ENCODE results near the gene RPP30.
"Not testable (repeated sequence)": the region's sequence is repeated elsewhere in the genome, so short reads cannot be mapped to it uniquely, and the experiment has no call there.

Gene RPP30

GRCh38 chr10:90939116-90939515, 67.3 kb downstream of the RPP30 start:
- no peak for DNase-seq (ENCODE audit: extremely low read depth, low read depth)
- TF ChIP-seq, protein P1, sequence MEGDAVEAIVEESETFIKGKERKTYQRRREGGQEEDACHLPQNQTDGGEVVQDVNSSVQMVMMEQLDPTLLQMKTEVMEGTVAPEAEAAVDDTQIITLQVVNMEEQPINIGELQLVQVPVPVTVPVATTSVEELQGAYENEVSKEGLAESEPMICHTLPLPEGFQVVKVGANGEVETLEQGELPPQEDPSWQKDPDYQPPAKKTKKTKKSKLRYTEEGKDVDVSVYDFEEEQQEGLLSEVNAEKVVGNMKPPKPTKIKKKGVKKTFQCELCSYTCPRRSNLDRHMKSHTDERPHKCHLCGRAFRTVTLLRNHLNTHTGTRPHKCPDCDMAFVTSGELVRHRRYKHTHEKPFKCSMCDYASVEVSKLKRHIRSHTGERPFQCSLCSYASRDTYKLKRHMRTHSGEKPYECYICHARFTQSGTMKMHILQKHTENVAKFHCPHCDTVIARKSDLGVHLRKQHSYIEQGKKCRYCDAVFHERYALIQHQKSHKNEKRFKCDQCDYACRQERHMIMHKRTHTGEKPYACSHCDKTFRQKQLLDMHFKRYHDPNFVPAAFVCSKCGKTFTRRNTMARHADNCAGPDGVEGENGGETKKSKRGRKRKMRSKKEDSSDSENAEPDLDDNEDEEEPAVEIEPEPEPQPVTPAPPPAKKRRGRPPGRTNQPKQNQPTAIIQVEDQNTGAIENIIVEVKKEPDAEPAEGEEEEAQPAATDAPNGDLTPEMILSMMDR (IDR thresholded peaks at IDR 0.05; ENCODE audit: low read depth, low read length, missing control alignments): no peak

GRCh38 chr10:90939648-90940047, 67.9 kb downstream of the RPP30 start:
- DNase-seq (ENCODE audit: extremely low read depth, low read depth): no peak
- no peak overlapping the region for H3K4me3 ChIP-seq (replicated peaks; ENCODE audit: low read depth, low read length)
- TF ChIP-seq, protein P1 (IDR thresholded peaks at IDR 0.05; ENCODE audit: low read depth, low read length, missing control alignments): no peak

More at GRCh38 chr10:90939116-90939515, 67.3 kb downstream of the RPP30 start:
- no peak overlapping the region for H3K4me3 ChIP-seq (replicated peaks; ENCODE audit: low read depth, low read length)

- not testable (repeated sequence) for DNase-seq (ENCODE audit: extremely low read depth, low read depth)
Measured at GRCh38 chr10:90942980-90943379, 71.2 kb downstream of the RPP30 start.

GRCh38 chr10:90944749-90945148, 73.0 kb downstream of the RPP30 start:
- TF ChIP-seq, protein P1 (IDR thresholded peaks at IDR 0.05; ENCODE audit: low read depth, low read length, missing control alignments): no peak
- no peak for DNase-seq (ENCODE audit: extremely low read depth, low read depth)
- no peak overlapping the region for H3K4me3 ChIP-seq (replicated peaks; ENCODE audit: low read depth, low read length)

More at GRCh38 chr10:90942980-90943379, 71.2 kb downstream of the RPP30 start:
- H3K4me3 ChIP-seq (replicated peaks; ENCODE audit: low read depth, low read length): not testable (repeated sequence)

DNA sequence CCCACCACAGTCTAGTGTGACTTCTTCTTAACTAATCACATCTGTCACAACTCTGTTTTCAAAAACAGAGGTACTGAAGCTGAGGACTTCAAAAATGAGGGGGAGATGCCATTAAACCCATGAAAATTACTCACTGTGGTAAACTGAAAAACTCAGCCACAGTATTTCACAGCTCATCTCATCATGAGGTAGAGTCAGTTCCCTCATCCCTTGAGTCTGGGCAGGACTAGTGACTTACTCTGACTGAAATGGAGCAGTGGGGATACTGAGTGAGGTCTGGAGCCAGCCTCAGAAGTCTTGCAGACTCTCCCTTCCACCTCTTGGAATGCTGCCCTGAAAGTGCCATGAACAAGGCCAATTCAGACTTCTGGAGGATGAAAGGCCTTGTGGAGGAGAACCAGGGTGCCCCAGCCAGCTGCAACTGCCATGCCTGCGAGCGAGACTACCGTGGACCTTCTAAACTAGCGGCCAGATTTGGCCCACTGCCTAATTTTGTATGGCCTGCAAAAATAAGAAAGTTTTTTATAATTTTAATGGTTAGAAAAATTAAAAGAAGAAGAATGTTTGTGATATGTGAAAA, 73.8 kb downstream of the RPP30 start:
- TF ChIP-seq, protein P1 (IDR thresholded peaks at IDR 0.05; ENCODE audit: low read depth, low read length, missing control alignments): no peak
- DNase-seq (ENCODE audit: extremely low read depth, low read depth): no peak
- H3K4me3 ChIP-seq (replicated peaks; ENCODE audit: low read depth, low read length): no peak overlapping the region

GRCh38 chr10:90947030-90947960, 75.5 kb downstream of the RPP30 start:
- TF ChIP-seq, protein P1 (IDR thresholded peaks at IDR 0.05; ENCODE audit: low read depth, low read length, missing control alignments): no peak
- no peak overlapping the region for H3K4me3 ChIP-seq (replicated peaks; ENCODE audit: low read depth, low read length)
- no peak for DNase-seq (ENCODE audit: extremely low read depth, low read depth)
